ENCODE measurements around the gene ZFP36.

DNA sequence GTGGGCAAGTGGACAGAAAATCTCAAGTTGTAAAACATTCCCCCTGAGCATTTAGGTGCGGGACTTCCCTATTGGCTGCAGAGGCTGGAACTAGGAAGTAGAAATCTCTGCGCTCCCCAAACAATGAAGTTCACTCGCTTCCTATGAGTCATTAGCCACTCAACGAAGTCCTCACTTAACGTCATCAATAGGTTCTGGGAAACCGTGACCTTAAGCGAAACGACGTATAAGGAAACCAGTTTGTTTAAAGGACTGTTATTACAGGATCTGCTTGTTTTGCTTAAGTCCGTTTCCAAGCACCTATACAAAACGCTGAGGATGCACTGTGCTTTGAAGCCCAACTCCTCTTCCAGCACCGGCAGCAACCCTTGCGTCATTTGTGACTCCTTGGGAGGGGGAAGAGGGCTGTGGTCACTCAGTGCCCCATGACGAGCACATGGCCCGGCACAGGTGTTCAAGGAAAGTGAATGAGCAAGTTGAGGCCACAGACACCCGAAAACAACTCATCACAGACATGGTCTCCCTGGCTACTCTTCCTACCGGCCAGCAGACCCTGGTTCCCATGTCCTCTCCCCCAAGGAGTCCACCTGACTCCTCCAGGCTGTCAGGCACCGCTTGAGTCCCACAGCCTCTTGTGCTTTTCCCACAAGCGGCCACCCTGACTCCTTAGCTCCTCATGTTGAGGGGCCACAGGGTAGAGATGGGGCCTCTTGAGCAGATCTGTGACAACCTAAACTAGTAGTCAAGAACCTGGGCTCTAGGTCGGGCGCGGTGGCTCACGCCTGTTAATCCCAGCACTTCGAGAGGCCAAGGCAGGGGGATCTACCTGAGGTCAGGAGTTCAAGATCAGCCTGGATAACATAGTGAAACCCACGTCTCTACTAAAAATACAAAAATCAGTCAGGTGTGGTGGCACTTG lies 24.3 kb downstream of the ZFP36 start:
- TF ChIP-seq, protein P1, sequence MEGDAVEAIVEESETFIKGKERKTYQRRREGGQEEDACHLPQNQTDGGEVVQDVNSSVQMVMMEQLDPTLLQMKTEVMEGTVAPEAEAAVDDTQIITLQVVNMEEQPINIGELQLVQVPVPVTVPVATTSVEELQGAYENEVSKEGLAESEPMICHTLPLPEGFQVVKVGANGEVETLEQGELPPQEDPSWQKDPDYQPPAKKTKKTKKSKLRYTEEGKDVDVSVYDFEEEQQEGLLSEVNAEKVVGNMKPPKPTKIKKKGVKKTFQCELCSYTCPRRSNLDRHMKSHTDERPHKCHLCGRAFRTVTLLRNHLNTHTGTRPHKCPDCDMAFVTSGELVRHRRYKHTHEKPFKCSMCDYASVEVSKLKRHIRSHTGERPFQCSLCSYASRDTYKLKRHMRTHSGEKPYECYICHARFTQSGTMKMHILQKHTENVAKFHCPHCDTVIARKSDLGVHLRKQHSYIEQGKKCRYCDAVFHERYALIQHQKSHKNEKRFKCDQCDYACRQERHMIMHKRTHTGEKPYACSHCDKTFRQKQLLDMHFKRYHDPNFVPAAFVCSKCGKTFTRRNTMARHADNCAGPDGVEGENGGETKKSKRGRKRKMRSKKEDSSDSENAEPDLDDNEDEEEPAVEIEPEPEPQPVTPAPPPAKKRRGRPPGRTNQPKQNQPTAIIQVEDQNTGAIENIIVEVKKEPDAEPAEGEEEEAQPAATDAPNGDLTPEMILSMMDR (conservative IDR thresholded peaks at IDR 0.05 in 1 of 2, IDR thresholded peaks at IDR 0.05 in 1 of 2; ENCODE audit: low read depth in 1 of 2, low read length in 2 of 2) = no peak
- no peak for TF ChIP-seq EZH2 (IDR thresholded peaks at IDR 0.05; ENCODE audit: low read length, missing control alignments)

All from fibroblast of lung (primary cell).